Measurements from ENCODE around the gene PALLD.

The PALLD gene

DNA sequence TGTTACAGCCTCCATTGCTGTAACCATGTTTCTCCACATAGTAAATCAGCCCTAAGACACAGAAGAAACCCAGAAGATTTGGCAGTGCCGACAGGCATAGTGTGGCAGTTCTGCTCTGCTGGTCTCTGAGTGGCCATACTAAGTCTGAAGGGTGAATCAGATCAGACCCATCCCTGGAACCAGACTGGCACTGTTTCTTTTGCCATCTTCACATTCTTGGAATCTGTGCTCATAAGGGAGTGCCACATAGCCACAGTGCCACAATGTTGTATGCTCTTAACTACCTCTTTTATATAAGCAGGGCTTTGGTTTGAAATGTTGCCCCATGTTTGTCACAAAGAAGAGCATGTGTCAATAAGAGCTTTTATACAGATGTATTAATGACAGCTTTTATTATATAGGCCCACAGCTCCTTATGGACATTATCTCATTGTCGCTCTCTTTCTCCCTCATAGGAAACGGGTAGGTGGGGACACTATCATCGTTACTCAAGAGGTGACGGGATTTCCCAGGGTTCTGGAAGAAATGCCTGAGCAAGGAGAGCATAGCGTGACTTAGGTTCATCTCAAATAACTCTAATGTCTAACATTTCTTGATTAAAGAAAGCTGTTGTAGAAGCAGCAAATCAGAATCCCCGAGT lies 385.0 kb downstream of the PALLD start:
- Histone ChIP-seq H3K9me3 (ENCODE audit: control insufficient read depth, insufficient read depth, low read length) (no peaks in the 10 kb centered on the region), H3K4me3 (ENCODE audit: low read depth, low read length) (no peak overlapping the region), H3K27me3 (ENCODE audit: control insufficient read depth, insufficient read depth, low read length) (peaks cover 18% of the 10 kb centered on the region), H3K4me1 (ENCODE audit: control insufficient read depth, insufficient read depth, low read length) (no peaks in the 10 kb centered on the region), H3K36me3 (ENCODE audit: control insufficient read depth, insufficient read depth, low read length) (no peaks in the 10 kb centered on the region), H3K9ac (ENCODE audit: low read depth, low read length) (no peak overlapping the region)

DNA sequence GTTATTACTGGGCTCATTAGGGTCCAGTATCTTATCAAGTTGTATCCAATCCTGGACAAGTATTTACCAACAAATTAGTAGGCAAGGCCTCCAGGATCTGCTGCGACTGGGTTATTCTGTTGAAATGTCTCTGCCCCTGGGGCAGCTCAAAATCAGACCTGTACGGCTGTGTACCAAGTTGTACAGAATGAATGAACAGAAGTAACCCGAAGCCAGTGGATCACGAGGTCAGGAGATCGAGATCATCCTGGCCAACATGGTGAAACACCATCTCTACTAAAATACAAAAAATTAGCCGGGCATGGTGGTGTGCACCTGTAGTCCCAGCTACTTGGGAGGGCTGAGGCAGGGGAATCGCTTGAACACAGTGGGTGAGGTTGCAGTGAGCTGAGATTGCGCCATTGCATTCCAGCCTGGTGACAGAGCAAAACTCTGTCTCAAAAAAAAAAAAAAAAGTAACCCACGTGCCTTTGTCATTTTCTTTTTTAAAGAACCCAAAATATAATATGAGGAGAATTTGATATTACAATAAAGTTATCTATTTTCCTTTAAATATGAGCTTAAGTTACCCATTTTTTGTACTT lies 385.9 kb downstream of the PALLD start:
- H3K4me1 ChIP-seq (ENCODE audit: control insufficient read depth, insufficient read depth, low read length): no peaks in the 10 kb centered on the region
- no peak overlapping the region for H3K9ac ChIP-seq (ENCODE audit: low read depth, low read length)
- H3K4me3 ChIP-seq (ENCODE audit: low read depth, low read length): no peak overlapping the region
- H3K27me3 ChIP-seq (ENCODE audit: control insufficient read depth, insufficient read depth, low read length): peaks cover 13% of the 10 kb centered on the region
- no peaks in the 10 kb centered on the region for H3K9me3 ChIP-seq (ENCODE audit: control insufficient read depth, insufficient read depth, low read length)
- no peaks in the 10 kb centered on the region for H3K36me3 ChIP-seq (ENCODE audit: control insufficient read depth, insufficient read depth, low read length)

DNA sequence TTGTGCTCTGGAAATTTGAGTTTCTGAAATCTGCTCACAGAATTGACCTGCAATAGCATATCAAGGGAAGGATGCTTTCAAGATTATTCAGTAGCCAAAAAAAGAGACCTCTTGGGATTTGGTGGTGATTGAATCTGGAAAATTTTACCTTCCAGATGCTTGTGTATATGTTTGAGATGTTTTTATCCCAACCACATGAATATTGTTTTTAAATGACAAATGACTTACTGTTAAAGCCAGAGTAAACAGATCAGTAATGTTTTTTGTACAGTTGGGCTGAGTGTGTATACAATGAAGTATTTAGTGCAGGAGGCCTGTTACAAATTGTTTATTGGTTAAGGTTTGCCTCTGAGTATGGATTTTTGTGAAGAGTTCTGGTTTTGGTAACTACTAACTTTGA lies 386.7 kb downstream of the PALLD start:
- Histone ChIP-seq H3K9ac (ENCODE audit: low read depth, low read length) (no peak overlapping the region), H3K36me3 (ENCODE audit: control insufficient read depth, insufficient read depth, low read length) (no peaks in the 10 kb centered on the region), H3K9me3 (ENCODE audit: control insufficient read depth, insufficient read depth, low read length) (no peaks in the 10 kb centered on the region), H3K27me3 (ENCODE audit: control insufficient read depth, insufficient read depth, low read length) (peaks cover 10% of the 10 kb centered on the region), H3K4me1 (ENCODE audit: control insufficient read depth, insufficient read depth, low read length) (no peaks in the 10 kb centered on the region), H3K4me3 (ENCODE audit: low read depth, low read length) (no peak overlapping the region)

DNA sequence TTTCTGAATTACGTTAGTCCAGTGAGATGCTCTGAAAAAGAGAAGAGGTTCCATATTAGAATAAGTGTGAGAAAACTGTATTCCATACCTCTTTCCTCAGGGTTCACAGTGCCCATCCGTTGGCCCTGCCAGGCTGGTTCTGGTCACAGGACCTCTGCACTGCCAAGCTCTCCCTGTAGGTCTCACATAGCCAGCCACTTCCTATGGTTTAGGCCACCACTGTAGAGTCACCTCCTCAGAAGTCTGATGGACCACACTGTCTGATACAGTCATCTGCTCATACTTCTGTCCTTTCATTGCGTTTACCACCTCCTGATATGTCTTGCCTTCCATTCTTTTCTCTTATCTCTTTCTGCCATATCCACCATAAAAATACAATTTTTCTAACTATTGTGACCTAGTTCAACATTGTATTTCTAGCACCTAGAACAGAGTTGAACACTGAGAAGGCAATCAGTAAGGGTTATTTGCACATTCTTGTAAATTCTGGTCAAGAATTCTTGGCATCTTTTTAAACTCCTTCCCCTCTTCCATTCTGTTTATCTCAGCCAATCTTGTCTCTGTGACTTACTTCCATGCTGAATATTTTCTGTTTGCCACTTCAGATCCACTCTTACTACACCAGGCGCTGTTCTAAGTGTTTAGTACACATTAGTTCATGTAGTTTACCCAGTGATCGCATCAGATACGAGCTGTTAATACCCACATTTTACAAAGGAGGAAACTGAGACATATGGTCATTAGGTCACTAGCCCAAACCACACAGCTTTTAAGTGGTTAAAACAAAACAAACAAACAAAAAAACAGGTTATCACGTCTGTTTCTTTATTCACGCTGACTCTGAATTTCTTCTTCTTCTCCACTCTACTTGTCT lies 387.6 kb downstream of the PALLD start:
- Histone ChIP-seq H3K36me3 (ENCODE audit: control insufficient read depth, insufficient read depth, low read length) (no peaks in the 10 kb centered on the region), H3K27me3 (ENCODE audit: control insufficient read depth, insufficient read depth, low read length) (peaks cover under 1% of the 10 kb centered on the region), H3K9ac (ENCODE audit: low read depth, low read length) (no peak overlapping the region), H3K4me3 (ENCODE audit: low read depth, low read length) (no peak overlapping the region), H3K9me3 (ENCODE audit: control insufficient read depth, insufficient read depth, low read length) (no peaks in the 10 kb centered on the region), H3K4me1 (ENCODE audit: control insufficient read depth, insufficient read depth, low read length) (no peaks in the 10 kb centered on the region)

DNA sequence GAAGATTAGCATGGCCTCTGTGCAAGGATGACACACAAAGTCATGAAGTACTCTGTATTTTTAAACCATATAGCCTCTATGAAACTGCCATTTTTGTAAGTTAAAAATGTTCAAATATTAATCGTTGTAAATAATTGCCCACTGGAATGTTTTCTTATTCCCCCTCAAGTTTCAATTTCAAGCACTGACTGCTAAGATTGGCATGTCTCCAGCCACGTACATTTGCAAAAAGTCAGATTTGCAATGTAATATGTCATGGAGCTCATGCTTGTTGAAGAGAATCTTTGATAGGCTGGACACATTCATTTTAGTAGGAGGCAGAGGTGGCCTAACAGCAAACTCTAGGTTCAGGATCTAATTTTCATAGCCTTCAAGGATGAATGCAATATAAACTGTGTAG lies 388.5 kb downstream of the PALLD start:
- Histone ChIP-seq H3K36me3 (ENCODE audit: control insufficient read depth, insufficient read depth, low read length) (no peaks in the 10 kb centered on the region), H3K4me3 (ENCODE audit: low read depth, low read length) (no peak overlapping the region), H3K9ac (ENCODE audit: low read depth, low read length) (no peak overlapping the region), H3K9me3 (ENCODE audit: control insufficient read depth, insufficient read depth, low read length) (no peaks in the 10 kb centered on the region), H3K27me3 (ENCODE audit: control insufficient read depth, insufficient read depth, low read length) (no peaks in the 10 kb centered on the region), H3K4me1 (ENCODE audit: control insufficient read depth, insufficient read depth, low read length) (no peaks in the 10 kb centered on the region)

DNA sequence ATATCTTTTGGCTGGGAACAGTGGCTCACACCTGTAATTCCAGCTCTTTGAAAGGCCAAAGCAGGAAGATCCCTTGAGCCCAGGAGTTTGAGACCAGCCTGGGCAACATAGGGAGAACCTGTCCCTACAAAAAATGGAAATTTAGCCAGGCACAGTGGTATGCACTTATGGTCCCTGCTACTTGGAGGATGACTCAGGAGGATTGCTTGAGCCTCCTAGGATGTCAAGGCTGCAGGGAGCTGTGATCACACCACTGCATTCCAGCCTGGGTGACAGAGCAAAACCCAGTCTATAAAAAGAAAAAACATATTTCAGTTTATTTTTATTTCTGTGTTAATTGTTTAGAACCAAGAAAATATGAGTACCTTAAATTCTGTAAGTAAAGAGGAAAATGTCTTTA lies 389.5 kb downstream of the PALLD start:
- no peaks in the 10 kb centered on the region for H3K27me3 ChIP-seq (ENCODE audit: control insufficient read depth, insufficient read depth, low read length)
- no peaks in the 10 kb centered on the region for H3K9me3 ChIP-seq (ENCODE audit: control insufficient read depth, insufficient read depth, low read length)
- no peak overlapping the region for H3K9ac ChIP-seq (ENCODE audit: low read depth, low read length)
- H3K4me3 ChIP-seq (ENCODE audit: low read depth, low read length): no peak overlapping the region
- H3K4me1 ChIP-seq (ENCODE audit: control insufficient read depth, insufficient read depth, low read length): no peaks in the 10 kb centered on the region
- no peaks in the 10 kb centered on the region for H3K36me3 ChIP-seq (ENCODE audit: control insufficient read depth, insufficient read depth, low read length)

DNA sequence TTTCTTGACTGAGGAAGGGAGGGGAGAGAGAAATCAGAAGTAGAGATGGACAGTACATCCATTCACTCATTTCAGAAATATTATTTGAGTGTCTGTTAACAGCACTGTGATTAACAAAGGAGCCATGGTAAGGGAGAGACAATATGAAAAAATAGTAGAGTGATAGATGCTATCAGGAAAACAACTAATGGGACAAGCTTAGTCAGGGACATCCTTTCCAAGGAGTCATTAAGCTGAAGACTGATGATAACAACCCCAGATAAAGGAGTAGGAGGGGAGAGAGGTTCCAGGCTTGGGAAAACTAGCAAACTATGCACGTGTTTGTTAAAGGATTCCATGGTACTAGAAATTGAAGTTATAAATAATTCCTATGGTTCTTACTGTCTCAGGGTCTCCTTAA lies 391.0 kb downstream of the PALLD start:
- Histone ChIP-seq H3K4me3 (ENCODE audit: low read depth, low read length) (no peak overlapping the region), H3K9ac (ENCODE audit: low read depth, low read length) (no peak overlapping the region), H3K9me3 (ENCODE audit: control insufficient read depth, insufficient read depth, low read length) (no peaks in the 10 kb centered on the region), H3K4me1 (ENCODE audit: control insufficient read depth, insufficient read depth, low read length) (no peaks in the 10 kb centered on the region), H3K36me3 (ENCODE audit: control insufficient read depth, insufficient read depth, low read length) (no peaks in the 10 kb centered on the region), H3K27me3 (ENCODE audit: control insufficient read depth, insufficient read depth, low read length) (no peaks in the 10 kb centered on the region)

DNA sequence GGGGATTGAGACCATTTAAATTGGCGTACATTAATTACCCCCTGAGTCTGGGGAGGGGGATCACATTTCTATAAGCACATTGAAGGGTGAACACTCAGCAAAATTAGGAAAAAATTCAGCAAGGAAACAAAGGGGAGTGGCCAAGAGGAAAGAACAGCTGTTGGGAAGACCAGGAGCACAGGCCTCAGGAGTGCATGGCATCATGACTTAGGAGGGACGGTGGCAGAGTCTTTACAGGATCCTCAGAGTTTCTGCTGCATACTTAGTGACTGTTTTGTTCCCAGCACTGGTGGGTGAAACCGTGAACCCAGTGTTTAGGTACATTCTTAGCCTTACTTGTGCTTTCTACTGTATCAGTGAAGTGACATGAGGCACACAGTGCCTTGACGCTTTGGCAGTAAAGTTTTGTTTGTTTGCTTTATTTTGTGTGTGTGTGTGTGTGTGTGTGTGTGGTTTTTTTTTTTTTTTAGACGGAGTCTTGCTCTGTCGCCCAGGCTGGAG lies 391.9 kb downstream of the PALLD start:
- H3K9ac ChIP-seq (ENCODE audit: low read depth, low read length): no peak overlapping the region
- no peak overlapping the region for H3K4me3 ChIP-seq (ENCODE audit: low read depth, low read length)
- peaks cover 3% of the 10 kb centered on the region for H3K36me3 ChIP-seq (ENCODE audit: control insufficient read depth, insufficient read depth, low read length)
- H3K4me1 ChIP-seq (ENCODE audit: control insufficient read depth, insufficient read depth, low read length): no peaks in the 10 kb centered on the region
- no peaks in the 10 kb centered on the region for H3K9me3 ChIP-seq (ENCODE audit: control insufficient read depth, insufficient read depth, low read length)
- H3K27me3 ChIP-seq (ENCODE audit: control insufficient read depth, insufficient read depth, low read length): no peaks in the 10 kb centered on the region

DNA sequence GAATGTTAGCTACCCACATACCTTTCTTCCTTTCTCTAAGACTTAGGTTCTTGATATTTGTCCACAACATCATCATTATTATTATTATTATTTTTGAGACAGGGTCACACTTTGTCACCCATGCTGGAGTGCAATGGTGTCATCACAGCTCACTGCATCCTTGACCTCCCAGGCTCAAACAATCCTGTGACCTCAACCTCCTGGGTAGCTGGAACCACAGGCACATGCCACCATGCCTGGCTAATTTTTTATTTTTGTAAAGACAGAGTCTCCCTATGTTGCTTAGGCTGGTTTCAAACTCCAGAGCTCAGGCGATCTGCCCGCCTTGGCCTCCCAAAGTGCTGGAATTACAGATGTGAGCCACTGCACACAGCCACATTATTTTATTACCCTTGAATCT lies 394.2 kb downstream of the PALLD start:
- Histone ChIP-seq H3K4me1 (ENCODE audit: control insufficient read depth, insufficient read depth, low read length) (no peaks in the 10 kb centered on the region), H3K36me3 (ENCODE audit: control insufficient read depth, insufficient read depth, low read length) (peaks cover 5% of the 10 kb centered on the region), H3K9me3 (ENCODE audit: control insufficient read depth, insufficient read depth, low read length) (no peaks in the 10 kb centered on the region), H3K9ac (ENCODE audit: low read depth, low read length) (no peak overlapping the region), H3K27me3 (ENCODE audit: control insufficient read depth, insufficient read depth, low read length) (no peaks in the 10 kb centered on the region), H3K4me3 (ENCODE audit: low read depth, low read length) (no peak overlapping the region)

DNA sequence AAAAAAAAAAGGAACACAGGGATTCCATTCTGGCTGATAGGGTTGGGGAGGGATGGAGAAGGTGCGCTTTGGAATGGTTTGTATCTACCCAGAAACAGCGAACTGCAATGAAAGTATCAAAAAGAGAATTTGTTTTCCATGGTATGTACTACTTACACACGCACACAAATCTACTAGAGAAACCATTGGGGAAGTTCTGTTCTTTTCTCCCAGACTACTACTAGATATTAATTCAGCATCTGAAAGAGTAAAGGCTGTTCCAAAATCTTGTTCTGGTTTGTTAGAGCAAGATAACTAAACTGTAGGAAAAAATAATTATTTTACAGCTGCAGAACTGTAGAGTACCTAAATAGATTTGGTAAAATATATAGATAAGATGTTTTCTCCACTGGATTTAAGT lies 394.8 kb downstream of the PALLD start:
- no peak overlapping the region for H3K9ac ChIP-seq (ENCODE audit: low read depth, low read length)
- H3K9me3 ChIP-seq (ENCODE audit: control insufficient read depth, insufficient read depth, low read length): no peaks in the 10 kb centered on the region
- H3K27me3 ChIP-seq (ENCODE audit: control insufficient read depth, insufficient read depth, low read length): no peaks in the 10 kb centered on the region
- peaks cover 5% of the 10 kb centered on the region for H3K36me3 ChIP-seq (ENCODE audit: control insufficient read depth, insufficient read depth, low read length)
- H3K4me3 ChIP-seq (ENCODE audit: low read depth, low read length): no peak overlapping the region
- H3K4me1 ChIP-seq (ENCODE audit: control insufficient read depth, insufficient read depth, low read length): no peaks in the 10 kb centered on the region

DNA sequence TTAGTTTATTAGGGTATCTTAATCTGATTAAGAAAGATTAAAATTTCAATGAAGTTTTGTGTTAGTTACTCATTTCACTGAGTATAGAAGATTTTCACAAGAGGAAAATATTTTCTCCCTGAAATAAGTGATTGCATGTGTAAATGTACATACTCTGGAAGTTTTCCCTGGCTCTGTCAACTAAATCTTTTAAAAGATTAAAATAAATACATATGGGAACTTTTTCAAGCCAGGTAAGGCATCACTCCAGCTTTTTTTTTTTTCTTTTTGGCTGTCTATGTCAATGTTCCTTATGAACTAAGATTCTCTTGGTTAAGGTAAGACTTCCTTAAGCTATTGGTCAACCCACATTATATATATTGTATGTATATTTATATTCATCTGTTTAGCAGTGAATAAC lies 395.6 kb downstream of the PALLD start:
- H3K4me1 ChIP-seq (ENCODE audit: control insufficient read depth, insufficient read depth, low read length): no peaks in the 10 kb centered on the region
- no peaks in the 10 kb centered on the region for H3K9me3 ChIP-seq (ENCODE audit: control insufficient read depth, insufficient read depth, low read length)
- peaks cover 5% of the 10 kb centered on the region for H3K36me3 ChIP-seq (ENCODE audit: control insufficient read depth, insufficient read depth, low read length)
- H3K4me3 ChIP-seq (ENCODE audit: low read depth, low read length): no peak overlapping the region
- no peaks in the 10 kb centered on the region for H3K27me3 ChIP-seq (ENCODE audit: control insufficient read depth, insufficient read depth, low read length)
- H3K9ac ChIP-seq (ENCODE audit: low read depth, low read length): no peak overlapping the region

DNA sequence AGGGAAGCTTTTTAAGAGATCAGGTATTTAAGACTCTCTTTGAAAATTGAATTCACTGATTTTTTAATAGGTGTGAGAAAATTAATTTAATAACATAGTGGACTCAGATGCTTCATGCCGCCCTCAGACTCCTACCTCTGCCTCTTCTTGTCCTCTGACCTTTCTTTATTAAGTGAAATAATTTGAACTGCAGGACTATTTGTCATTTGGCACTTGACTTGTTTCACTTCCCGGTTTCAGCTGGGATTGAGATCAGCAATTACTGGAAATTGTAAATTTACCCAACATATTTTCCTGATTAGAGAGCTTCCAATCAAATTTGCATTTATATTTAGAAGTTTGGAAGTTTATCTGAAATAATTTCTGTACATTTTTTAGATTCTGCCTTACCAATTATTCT lies 396.4 kb downstream of the PALLD start:
- H3K9me3 ChIP-seq (ENCODE audit: control insufficient read depth, insufficient read depth, low read length): no peaks in the 10 kb centered on the region
- H3K27me3 ChIP-seq (ENCODE audit: control insufficient read depth, insufficient read depth, low read length): no peaks in the 10 kb centered on the region
- H3K4me1 ChIP-seq (ENCODE audit: control insufficient read depth, insufficient read depth, low read length): no peaks in the 10 kb centered on the region
- no peak overlapping the region for H3K9ac ChIP-seq (ENCODE audit: low read depth, low read length)
- no peak overlapping the region for H3K4me3 ChIP-seq (ENCODE audit: low read depth, low read length)
- peaks cover 5% of the 10 kb centered on the region for H3K36me3 ChIP-seq (ENCODE audit: control insufficient read depth, insufficient read depth, low read length)
